Panc1 (cell line): ENCODE results near the gene TBCC.
A peak's percentile ranks its signal among the peaks of the same experiment; 100 is the strongest.

Experiments
- CTCF ChIP-seq: fragments of 450-650 bp; IDR thresholded peaks from 2 replicates; pipeline ENCODE4 v1.5.1; 2017; ENCODE audit warnings: mild to moderate bottlenecking
- POLR2AphosphoS5 ChIP-seq: IDR thresholded peaks from 2 replicates; pipeline ENCODE4 v1.6.1; 2012; ENCODE audit warnings: mild to moderate bottlenecking, low read depth, low read length, moderate library complexity
- TCF7L2 ChIP-seq: IDR thresholded peaks from 2 replicates; pipeline ENCODE4 v1.6.1; 2011; ENCODE audit warnings: mild to moderate bottlenecking, low read depth, low read length, inconsistent platforms
- TF ChIP-seq, protein P1 (sequence below), 2 experiments: IDR thresholded peaks; 2 replicates each; pipeline ENCODE4 v1.6.1; 2011 to 2012; ENCODE audit warnings: low read depth in 2 of 2, control low read depth in 1 of 2, low read length in 1 of 2, mild to moderate bottlenecking in 1 of 2, moderate library complexity in 1 of 2; ENCODE audit not compliant: insufficient read depth in 1 of 2

DNA sequence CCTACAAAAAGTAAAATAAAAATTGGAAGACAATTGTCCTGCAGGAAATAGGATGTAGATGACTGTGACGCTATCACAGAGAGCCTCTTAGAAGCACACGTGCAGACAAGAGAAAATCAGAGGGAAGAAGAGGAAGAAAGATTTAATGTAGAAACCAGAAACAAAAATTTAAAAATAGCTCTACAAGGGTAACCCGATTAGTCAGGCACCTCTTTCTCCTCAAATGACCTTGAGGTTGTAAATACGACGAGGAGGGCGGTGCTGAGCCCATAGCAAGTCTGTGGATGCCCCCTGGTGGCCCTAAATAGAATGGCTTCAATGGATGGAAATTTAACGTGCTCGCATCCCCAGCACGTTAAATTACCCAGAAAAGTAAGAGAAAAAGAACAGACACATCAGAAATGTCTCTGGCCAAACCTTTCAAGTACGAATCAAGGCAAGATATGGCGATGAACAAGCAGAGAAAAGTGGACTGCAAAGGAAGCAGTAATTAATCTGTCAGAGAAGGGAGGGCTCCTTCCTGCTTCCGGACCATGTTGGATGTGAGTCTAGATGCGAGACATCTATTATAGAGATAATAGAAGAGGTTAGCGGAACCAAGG lies 19.3 kb downstream of the TBCC start:
- TF ChIP-seq POLR2AphosphoS5 = no peak
- peak; percentile 93 for TF ChIP-seq CTCF
- TF ChIP-seq, protein P1, sequence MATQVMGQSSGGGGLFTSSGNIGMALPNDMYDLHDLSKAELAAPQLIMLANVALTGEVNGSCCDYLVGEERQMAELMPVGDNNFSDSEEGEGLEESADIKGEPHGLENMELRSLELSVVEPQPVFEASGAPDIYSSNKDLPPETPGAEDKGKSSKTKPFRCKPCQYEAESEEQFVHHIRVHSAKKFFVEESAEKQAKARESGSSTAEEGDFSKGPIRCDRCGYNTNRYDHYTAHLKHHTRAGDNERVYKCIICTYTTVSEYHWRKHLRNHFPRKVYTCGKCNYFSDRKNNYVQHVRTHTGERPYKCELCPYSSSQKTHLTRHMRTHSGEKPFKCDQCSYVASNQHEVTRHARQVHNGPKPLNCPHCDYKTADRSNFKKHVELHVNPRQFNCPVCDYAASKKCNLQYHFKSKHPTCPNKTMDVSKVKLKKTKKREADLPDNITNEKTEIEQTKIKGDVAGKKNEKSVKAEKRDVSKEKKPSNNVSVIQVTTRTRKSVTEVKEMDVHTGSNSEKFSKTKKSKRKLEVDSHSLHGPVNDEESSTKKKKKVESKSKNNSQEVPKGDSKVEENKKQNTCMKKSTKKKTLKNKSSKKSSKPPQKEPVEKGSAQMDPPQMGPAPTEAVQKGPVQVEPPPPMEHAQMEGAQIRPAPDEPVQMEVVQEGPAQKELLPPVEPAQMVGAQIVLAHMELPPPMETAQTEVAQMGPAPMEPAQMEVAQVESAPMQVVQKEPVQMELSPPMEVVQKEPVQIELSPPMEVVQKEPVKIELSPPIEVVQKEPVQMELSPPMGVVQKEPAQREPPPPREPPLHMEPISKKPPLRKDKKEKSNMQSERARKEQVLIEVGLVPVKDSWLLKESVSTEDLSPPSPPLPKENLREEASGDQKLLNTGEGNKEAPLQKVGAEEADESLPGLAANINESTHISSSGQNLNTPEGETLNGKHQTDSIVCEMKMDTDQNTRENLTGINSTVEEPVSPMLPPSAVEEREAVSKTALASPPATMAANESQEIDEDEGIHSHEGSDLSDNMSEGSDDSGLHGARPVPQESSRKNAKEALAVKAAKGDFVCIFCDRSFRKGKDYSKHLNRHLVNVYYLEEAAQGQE (IDR thresholded peaks at IDR 0.05; ENCODE audit: insufficient read depth in 1 of 2, low read depth in 2 of 2, low read length in 1 of 2) = no peak
- no peak for TF ChIP-seq TCF7L2
